H9 (cell line): ENCODE measurements around the gene FAM78B. TPM values are rescaled to one million over a fixed set of nuclear protein-coding genes. Genes with fewer than 3 reads are reported as not detected.

Source experiments
- DNase-seq: peaks from one replicate; pipeline ENCODE4 v3.0.0-alpha.2; 2017
- H2AFZ ChIP-seq: one replicate; pipeline ENCODE4 v1.6.1; 2013; ENCODE audit warnings: mild to moderate bottlenecking, low read length, control low read depth, moderate library complexity
- H2AK5ac ChIP-seq: 2 replicates; pipeline ENCODE4 v1.6.1; 2013; ENCODE audit warnings: low read length, control low read depth, mixed read lengths; ENCODE audit not compliant: insufficient read length
- H2BK120ac ChIP-seq: one replicate; pipeline ENCODE4 v1.6.1; 2013; ENCODE audit warnings: low read depth, mild to moderate bottlenecking, low read length, control low read depth, inconsistent platforms; ENCODE audit not compliant: poor library complexity, severe bottlenecking
- H2BK12ac ChIP-seq: 2 replicates; pipeline ENCODE4 v1.6.1; 2013; ENCODE audit warnings: low read length, control low read depth, mixed read lengths, low read depth; ENCODE audit not compliant: insufficient read length
- H2BK15ac ChIP-seq: 2 replicates; pipeline ENCODE4 v1.6.1; 2013; ENCODE audit warnings: low read depth, low read length, control low read depth
- H2BK20ac ChIP-seq: one replicate; pipeline ENCODE4 v1.6.1; 2013; ENCODE audit warnings: low read depth, mild to moderate bottlenecking, low read length, control low read depth, inconsistent platforms; ENCODE audit not compliant: poor library complexity, severe bottlenecking
- H2BK5ac ChIP-seq: 2 replicates; pipeline ENCODE4 v1.6.1; 2013; ENCODE audit warnings: low read length, control low read depth, mixed read lengths; ENCODE audit not compliant: insufficient read length
- H3K14ac ChIP-seq: 2 replicates; pipeline ENCODE4 v1.6.1; 2013; ENCODE audit warnings: low read length, control low read depth; ENCODE audit not compliant: insufficient read depth
- H3K18ac ChIP-seq: 2 replicates; pipeline ENCODE4 v1.6.1; 2013; ENCODE audit warnings: low read depth, mild to moderate bottlenecking, mixed read lengths, low read length, control low read depth; ENCODE audit not compliant: insufficient read length
- H3K23ac ChIP-seq: 2 replicates; pipeline ENCODE4 v1.6.1; 2013; ENCODE audit warnings: low read length, control low read depth, mixed read lengths, low read depth; ENCODE audit not compliant: insufficient read length
- H3K23me2 ChIP-seq: 2 replicates; pipeline ENCODE4 v1.6.1; 2013; ENCODE audit warnings: low read depth, mild to moderate bottlenecking, mixed read lengths, low read length, control low read depth; ENCODE audit not compliant: insufficient read length, poor library complexity, severe bottlenecking
- H3K27ac ChIP-seq: 2 replicates; pipeline ENCODE4 v1.5.1; 2013; ENCODE audit warnings: low read length, control low read depth, mixed read lengths, low read depth; ENCODE audit not compliant: insufficient read length
- H3K27me3 ChIP-seq: 2 replicates; pipeline ENCODE4 v1.6.1; 2013; ENCODE audit warnings: low read length, control low read depth, inconsistent platforms; ENCODE audit not compliant: insufficient read depth
- H3K4ac ChIP-seq: 2 replicates; pipeline ENCODE4 v1.6.1; 2013; ENCODE audit warnings: low read depth, mild to moderate bottlenecking, control low read depth, inconsistent platforms, low read length, moderate library complexity
- H3K4me1 ChIP-seq: 2 replicates; pipeline ENCODE4 v1.6.1; 2013; ENCODE audit warnings: low read length, control low read depth, inconsistent platforms; ENCODE audit not compliant: insufficient read depth
- H3K4me2 ChIP-seq: 2 replicates; pipeline ENCODE4 v1.6.1; 2013; ENCODE audit warnings: low read length, control low read depth, mixed read lengths; ENCODE audit not compliant: insufficient read length, insufficient read depth
- H3K56ac ChIP-seq: 2 replicates; pipeline ENCODE4 v1.6.1; 2013; ENCODE audit warnings: low read depth, mild to moderate bottlenecking, mixed read lengths, low read length, control low read depth; ENCODE audit not compliant: insufficient read length
- H3K79me1 ChIP-seq: 2 replicates; pipeline ENCODE4 v1.6.1; 2013; ENCODE audit warnings: low read depth, mild to moderate bottlenecking, moderate library complexity, low read length, control low read depth, inconsistent platforms; ENCODE audit not compliant: insufficient read depth, poor library complexity, severe bottlenecking
- H3K79me2 ChIP-seq: 2 replicates; pipeline ENCODE4 v1.6.1; 2013; ENCODE audit warnings: low read length, control low read depth, inconsistent platforms; ENCODE audit not compliant: insufficient read depth
- H3K9ac ChIP-seq: 2 replicates; pipeline ENCODE4 v1.6.1; 2013; ENCODE audit warnings: low read length, control low read depth, mixed read lengths; ENCODE audit not compliant: insufficient read length; ENCODE audit errors: extremely low read depth
- H3K9me3 ChIP-seq: one replicate; pipeline ENCODE4 v1.6.1; 2013; ENCODE audit warnings: low read depth, low read length, inconsistent platforms; ENCODE audit not compliant: control insufficient read depth
- H3T11ph ChIP-seq: one replicate; pipeline ENCODE4 v1.6.1; 2013; ENCODE audit warnings: mild to moderate bottlenecking, low read length, control low read depth, inconsistent platforms
- H4K20me1 ChIP-seq: one replicate; pipeline ENCODE4 v1.6.1; 2013; ENCODE audit not compliant: control insufficient read depth, insufficient read length, insufficient read depth
- H4K5ac ChIP-seq: 2 replicates; pipeline ENCODE4 v1.6.1; 2013; ENCODE audit warnings: low read depth, mild to moderate bottlenecking, mixed read lengths, low read length, control low read depth; ENCODE audit not compliant: insufficient read length
- H4K8ac ChIP-seq: replicated peaks from 2 replicates; pipeline ENCODE4 v1.6.1; 2013; ENCODE audit warnings: low read length, control low read depth, mixed read lengths, low read depth; ENCODE audit not compliant: insufficient read length
- H4K91ac ChIP-seq: 2 replicates; pipeline ENCODE4 v1.6.1; 2013; ENCODE audit warnings: low read depth, mild to moderate bottlenecking, moderate library complexity, mixed read lengths, low read length, control low read depth; ENCODE audit not compliant: insufficient read length
- H3K27ac Mint-ChIP-seq, 3 experiments: 2 replicates in 2 of 3; 3 replicates in 1 of 3; pipeline ENCODE4 v1.8.0; 2020 to 2021; ENCODE audit warnings: mixed read lengths in 3 of 3, mild to moderate bottlenecking in 1 of 3, moderate library complexity in 1 of 3
- H3K27me3 Mint-ChIP-seq: 2 replicates; pipeline ENCODE4 v1.8.0; 2021; ENCODE audit warnings: low read depth, mild to moderate bottlenecking, moderate library complexity, mixed read lengths
- H3K36me3 Mint-ChIP-seq, 3 experiments: 2 replicates in 2 of 3; 3 replicates in 1 of 3; pipeline ENCODE4 v1.8.0; 2020 to 2021; ENCODE audit warnings: low read depth in 3 of 3, mixed read lengths in 3 of 3; ENCODE audit not compliant: insufficient read depth in 1 of 3
- H3K4me1 Mint-ChIP-seq, 2 experiments: 2 replicates each; pipeline ENCODE4 v1.8.0; 2020; ENCODE audit warnings: mixed read lengths in 2 of 2
- H3K4me3 Mint-ChIP-seq, 2 experiments: 2 replicates in 1 of 2; 3 replicates in 1 of 2; pipeline ENCODE4 v1.8.0; 2020 to 2021; ENCODE audit warnings: mild to moderate bottlenecking in 2 of 2, mixed read lengths in 2 of 2, moderate library complexity in 1 of 2
- H3K9me3 Mint-ChIP-seq, 2 experiments: 2 replicates in 1 of 2; 3 replicates in 1 of 2; pipeline ENCODE4 v1.8.0; 2020; ENCODE audit warnings: mild to moderate bottlenecking in 2 of 2, mixed read lengths in 2 of 2, moderate library complexity in 1 of 2
- WGBS: extraction: QIAGEN DNeasy Blood & Tissue Kit; methylation state at CpG from one replicate; pipeline ENCODE4 v1.1.7; 2013; ENCODE audit warnings: missing lambda C conversion rate, low lambda C conversion rate, mixed read lengths; ENCODE audit not compliant: insufficient read length; ENCODE audit errors: extremely low coverage; 5-methylcytosine and 5-hydroxymethylcytosine counted together
- total RNA-seq: library from RNA; stranded (reverse); gene quantifications from 2 replicates; pipeline ENCODE4 v1.2.1, GENCODE V29; 2021
- TF ChIP-seq, protein P1 (sequence below): fragments of 200-600 bp; sonication (generic); conservative IDR thresholded peaks from 3 replicates; pipeline ENCODE4 v1.8.0; 2021; ENCODE audit warnings: antibody characterized with exemption, mild to moderate bottlenecking

Gene FAM78B
- total RNA-seq, 1 experiment from 2014 or later: 2.3 TPM

DNA sequence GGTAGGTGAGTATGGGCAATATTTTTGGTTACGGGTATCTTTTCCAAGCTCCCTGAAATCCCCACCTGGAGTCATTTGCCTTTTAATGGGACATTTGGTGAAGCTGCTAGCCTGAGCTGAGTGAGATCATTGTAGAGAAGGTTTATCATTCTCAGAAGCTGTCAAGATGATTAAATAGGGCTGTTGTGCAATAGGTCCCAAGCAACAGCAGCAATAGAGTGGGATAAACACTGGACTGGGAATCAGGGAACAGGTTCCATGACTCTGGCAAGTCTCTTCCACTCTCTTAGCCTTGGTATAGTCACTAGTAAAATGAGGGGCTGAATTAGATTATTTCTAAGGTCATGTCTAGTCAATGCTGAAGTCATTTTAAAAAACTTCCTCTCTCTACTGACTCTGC, 30.3 kb upstream of the FAM78B start:
- no peak overlapping the region for H3K18ac ChIP-seq
- no peaks in the 10 kb centered on the region; the same call in 1 of the 2 replicates for H3K27me3 Mint-ChIP-seq
- H2AFZ ChIP-seq: no peak overlapping the region
- no peaks in the 10 kb centered on the region for H3K79me1 ChIP-seq
- no peaks in the 10 kb centered on the region for H4K20me1 ChIP-seq
- no peak overlapping the region for H3T11ph ChIP-seq
- H3K27ac Mint-ChIP-seq: no peak overlapping the region
- H3K4me1 Mint-ChIP-seq: peaks cover 4 to 5% of the 10 kb centered on the region in 2 experiments; a peak in 3 of 4 replicates
- no peak overlapping the region for H3K9ac ChIP-seq
- H2BK12ac ChIP-seq: no peak overlapping the region
- H3K14ac ChIP-seq: no peak overlapping the region
- H2BK5ac ChIP-seq: no peak overlapping the region
- no peaks in the 10 kb centered on the region for H3K27me3 ChIP-seq
- H4K8ac ChIP-seq: no peak overlapping the region
- H3K27ac ChIP-seq: no peak overlapping the region
- H3K23ac ChIP-seq: no peak overlapping the region
- WGBS: no CpG with 5 or more reads among the region's 1 CpG
- H3K79me2 ChIP-seq: no peaks in the 10 kb centered on the region
- H2BK20ac ChIP-seq: no peak overlapping the region
- no peaks in the 10 kb centered on the region; the same call in 1 of the 2 replicates for H3K4me1 ChIP-seq
- H2AK5ac ChIP-seq: no peak overlapping the region
- H3K4ac ChIP-seq: no peak overlapping the region
- DNase-seq: no peak
- H2BK120ac ChIP-seq: no peak overlapping the region
- H4K5ac ChIP-seq: no peak overlapping the region
- H3K4me3 Mint-ChIP-seq: no peak overlapping the region
- H2BK15ac ChIP-seq: no peak overlapping the region
- no peak overlapping the region for H3K4me2 ChIP-seq
- TF ChIP-seq, protein P1, sequence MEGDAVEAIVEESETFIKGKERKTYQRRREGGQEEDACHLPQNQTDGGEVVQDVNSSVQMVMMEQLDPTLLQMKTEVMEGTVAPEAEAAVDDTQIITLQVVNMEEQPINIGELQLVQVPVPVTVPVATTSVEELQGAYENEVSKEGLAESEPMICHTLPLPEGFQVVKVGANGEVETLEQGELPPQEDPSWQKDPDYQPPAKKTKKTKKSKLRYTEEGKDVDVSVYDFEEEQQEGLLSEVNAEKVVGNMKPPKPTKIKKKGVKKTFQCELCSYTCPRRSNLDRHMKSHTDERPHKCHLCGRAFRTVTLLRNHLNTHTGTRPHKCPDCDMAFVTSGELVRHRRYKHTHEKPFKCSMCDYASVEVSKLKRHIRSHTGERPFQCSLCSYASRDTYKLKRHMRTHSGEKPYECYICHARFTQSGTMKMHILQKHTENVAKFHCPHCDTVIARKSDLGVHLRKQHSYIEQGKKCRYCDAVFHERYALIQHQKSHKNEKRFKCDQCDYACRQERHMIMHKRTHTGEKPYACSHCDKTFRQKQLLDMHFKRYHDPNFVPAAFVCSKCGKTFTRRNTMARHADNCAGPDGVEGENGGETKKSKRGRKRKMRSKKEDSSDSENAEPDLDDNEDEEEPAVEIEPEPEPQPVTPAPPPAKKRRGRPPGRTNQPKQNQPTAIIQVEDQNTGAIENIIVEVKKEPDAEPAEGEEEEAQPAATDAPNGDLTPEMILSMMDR: no peak
- H3K36me3 Mint-ChIP-seq: no peaks in the 10 kb centered on the region
- H3K23me2 ChIP-seq: no peaks in the 10 kb centered on the region
- no peak overlapping the region for H4K91ac ChIP-seq
- H3K9me3 ChIP-seq: no peaks in the 10 kb centered on the region
- no peak overlapping the region for H3K56ac ChIP-seq
- H3K9me3 Mint-ChIP-seq: no peaks in the 10 kb centered on the region
